ENCODE measurements around the gene ANKRD13B.

ANKRD13B gene

GRCh38 chr17:29596811-29597210 lies 3.9 kb downstream of the ANKRD13B start:
- Histone ChIP-seq H3K36me3 (ENCODE audit: control insufficient read depth in 2 of 2, insufficient read depth in 1 of 2, low read length in 2 of 2) (no peaks in the 10 kb centered on the region), H3K4me3 (ENCODE audit: low read depth, low read length) (no peak overlapping the region), H3K27ac (ENCODE audit: extremely low read depth, low read depth, low read length) (peak overlapping the region; percentile 61), H3K9me3 (ENCODE audit: control insufficient read depth, insufficient read depth, low read depth, low read length) (no peaks in the 10 kb centered on the region), H3K4me1 (ENCODE audit: control insufficient read depth, insufficient read depth, low read length) (peaks cover 36% of the 10 kb centered on the region)
- ChIA-PET CTCF (interaction anchor here (0.6 to 1.7 kb wide), 4 partner anchors 9 to 334 kb away, joined by 3 to 8 read pairs (median 4); no protein-coding TSS in a partner anchor), POLR2A (interaction anchor here (1.0 to 1.4 kb wide), 2 partner anchors 21 to 26 kb away, joined by 3 read pairs; partner anchors contain the start of gene CORO6)
- TF ChIP-seq ZNF146 (tag by site-specific recombination; IDR thresholded peaks at IDR 0.05) (no peak), ZNF549 (tag by site-specific recombination; IDR thresholded peaks at IDR 0.05) (no peak), ZNF341 (tag by site-specific recombination; IDR thresholded peaks at IDR 0.05; ENCODE audit: low read depth) (no peak), TSHZ1 (tag by site-specific recombination; IDR thresholded peaks at IDR 0.05; ENCODE audit: borderline replicate concordance) (no peak), ZNF776 (tag by site-specific recombination; IDR thresholded peaks at IDR 0.05; ENCODE audit: borderline replicate concordance) (no peak), ZNF24 (tag by site-specific recombination; IDR thresholded peaks at IDR 0.05) (no peak), ZIC2 (tag by site-specific recombination; IDR thresholded peaks at IDR 0.05) (no peak), BCL11B (tag by site-specific recombination; IDR thresholded peaks at IDR 0.05; ENCODE audit: low read depth) (no peak), KLF1 (tag by site-specific recombination; IDR thresholded peaks at IDR 0.05) (peak; percentile 50), ZNF692 (tag by site-specific recombination; IDR thresholded peaks at IDR 0.05) (no peak; the same call in 1 of the 2 replicates), ZNF433 (tag by site-specific recombination; IDR thresholded peaks at IDR 0.05; ENCODE audit: low read depth) (no peak), KLF8 (tag by site-specific recombination; IDR thresholded peaks at IDR 0.05) (0 out of 2 replicates have a peak, but pooled peaks have one; percentile 20), ZBTB17 (tag by site-specific recombination; IDR thresholded peaks at IDR 0.05) (no peak), ZNF843 (tag by site-specific recombination; IDR thresholded peaks at IDR 0.05) (no peak), PRDM10 (tag by site-specific recombination; IDR thresholded peaks at IDR 0.05) (no peak)
